SU-DHL-6 (cell line): Measurements from ENCODE around the gene CELF5.
"Not testable (repeated sequence)": the region's sequence is repeated elsewhere in the genome, so short reads cannot be mapped to it uniquely, and the experiment has no call there.

ENCODE experiments used
- H2AFZ ChIP-seq: fragments of 200-600 bp; sonication (generic); 2 replicates; pipeline ENCODE4 v1.6.1; 2014; ENCODE audit warnings: low read depth, mild to moderate bottlenecking, moderate library complexity, mixed read lengths, antibody characterized with exemption, low read length; ENCODE audit not compliant: severe bottlenecking
- H3F3A ChIP-seq: fragments of 200-600 bp; shearing (Covaris generic); 2 replicates; pipeline ENCODE4 v1.6.0; 2016; ENCODE audit warnings: antibody characterized with exemption, mild to moderate bottlenecking; ENCODE audit not compliant: insufficient read depth
- H3K27ac ChIP-seq: fragments of 200-600 bp; sonication (generic); 2 replicates; pipeline ENCODE4 v1.5.1; 2016; ENCODE audit warnings: low read depth, mild to moderate bottlenecking, low read length, moderate library complexity, mixed read lengths
- H3K27me3 ChIP-seq: fragments of 200-600 bp; sonication (generic), shearing (Covaris generic); 2 replicates; pipeline ENCODE4 v1.6.0; 2014; ENCODE audit warnings: mild to moderate bottlenecking, low read length
- H3K36me3 ChIP-seq: fragments of 200-600 bp; sonication (generic); 2 replicates; pipeline ENCODE4 v1.6.1; 2014; ENCODE audit warnings: mild to moderate bottlenecking, low read length, mixed read lengths
- H3K4me2 ChIP-seq: fragments of 300-600, 200-600 bp; shearing (Covaris generic), sonication (generic); 2 replicates; pipeline ENCODE4 v1.6.0; 2014; ENCODE audit warnings: low read length, low read depth, mild to moderate bottlenecking; ENCODE audit not compliant: poor library complexity, severe bottlenecking
- H3K4me3 ChIP-seq: fragments of 200-600 bp; sonication (generic); 2 replicates; pipeline ENCODE4 v1.5.1; 2014; ENCODE audit warnings: antibody characterized with exemption, low read length, mild to moderate bottlenecking, mixed read lengths; ENCODE audit not compliant: insufficient read depth, poor library complexity, severe bottlenecking
- H3K79me2 ChIP-seq: fragments of 200-600 bp; sonication (generic); 2 replicates; pipeline ENCODE4 v1.6.1; 2014; ENCODE audit warnings: mild to moderate bottlenecking, low read length, moderate library complexity; ENCODE audit not compliant: insufficient read depth
- H3K9ac ChIP-seq: fragments of 200-600 bp; sonication (generic); 2 replicates; pipeline ENCODE4 v1.7.0; 2014; ENCODE audit warnings: mild to moderate bottlenecking, low read length
- H3K9me2 ChIP-seq: fragments of 200-600 bp; sonication (generic); replicated peaks from 2 replicates; pipeline ENCODE4 v1.6.1; 2014; ENCODE audit warnings: low read length; ENCODE audit not compliant: insufficient read depth
- H3K9me3 ChIP-seq: fragments of 200-600 bp; sonication (generic); 2 replicates; pipeline ENCODE4 v1.6.1; 2014; ENCODE audit warnings: low read length, mixed read lengths; ENCODE audit not compliant: insufficient read depth
- H4K20me1 ChIP-seq: fragments of 200-600 bp; sonication (generic); 2 replicates; pipeline ENCODE4 v1.6.1; 2014; ENCODE audit warnings: low read depth, mild to moderate bottlenecking, antibody characterized with exemption, low read length, moderate library complexity, mixed read lengths
- EZH2phosphoT487 ChIP-seq: fragments of 200-600 bp; sonication (generic), shearing (Covaris generic); conservative IDR thresholded peaks from 2 replicates; pipeline ENCODE4 v1.6.1; 2018; ENCODE audit warnings: mild to moderate bottlenecking, antibody characterized with exemption, low read length, moderate library complexity, mixed read lengths
- TF ChIP-seq, protein P1 (sequence below): fragments of 200-600 bp; sonication (generic); IDR thresholded peaks from one replicate; pipeline ENCODE4 v1.5.1; 2017; ENCODE audit warnings: antibody characterized with exemption, mild to moderate bottlenecking, low read length, moderate library complexity; ENCODE audit not compliant: insufficient read depth, poor library complexity, severe bottlenecking

CELF5 gene

DNA sequence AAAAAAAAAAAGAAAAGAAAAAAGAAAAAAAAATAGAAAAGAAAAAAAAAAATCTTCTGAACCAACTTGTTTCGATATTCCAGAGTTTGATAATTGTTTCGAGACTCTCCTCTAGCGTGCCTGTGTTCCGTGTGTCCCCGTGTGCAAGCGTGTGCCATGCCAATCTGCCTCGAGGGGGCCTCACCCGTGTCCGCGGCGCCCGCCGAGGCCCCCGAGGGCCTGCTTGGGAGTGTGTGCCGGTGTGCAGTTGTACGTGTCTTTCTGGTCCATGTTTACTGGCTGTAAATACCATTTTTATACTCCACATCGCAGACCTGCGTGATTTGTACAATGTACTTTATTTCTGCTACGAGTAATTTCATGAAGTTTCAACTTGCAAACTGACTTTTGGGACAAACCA, 72.0 kb downstream of the CELF5 start:
- Histone ChIP-seq H3K27me3 (no peaks in the 10 kb centered on the region), H3F3A (no peaks in the 10 kb centered on the region), H3K4me2 (no peak overlapping the region), H4K20me1 (no peaks in the 10 kb centered on the region), H3K27ac (no peak overlapping the region), H2AFZ (no peak overlapping the region), H3K4me3 (no peak overlapping the region), H3K9me2 (no peaks in the 10 kb centered on the region), H3K9ac (no peak overlapping the region), H3K9me3 (no peaks in the 10 kb centered on the region), H3K79me2 (no peaks in the 10 kb centered on the region), H3K36me3 (no peaks in the 10 kb centered on the region)
- TF ChIP-seq EZH2phosphoT487 = no peak
- TF ChIP-seq, protein P1, sequence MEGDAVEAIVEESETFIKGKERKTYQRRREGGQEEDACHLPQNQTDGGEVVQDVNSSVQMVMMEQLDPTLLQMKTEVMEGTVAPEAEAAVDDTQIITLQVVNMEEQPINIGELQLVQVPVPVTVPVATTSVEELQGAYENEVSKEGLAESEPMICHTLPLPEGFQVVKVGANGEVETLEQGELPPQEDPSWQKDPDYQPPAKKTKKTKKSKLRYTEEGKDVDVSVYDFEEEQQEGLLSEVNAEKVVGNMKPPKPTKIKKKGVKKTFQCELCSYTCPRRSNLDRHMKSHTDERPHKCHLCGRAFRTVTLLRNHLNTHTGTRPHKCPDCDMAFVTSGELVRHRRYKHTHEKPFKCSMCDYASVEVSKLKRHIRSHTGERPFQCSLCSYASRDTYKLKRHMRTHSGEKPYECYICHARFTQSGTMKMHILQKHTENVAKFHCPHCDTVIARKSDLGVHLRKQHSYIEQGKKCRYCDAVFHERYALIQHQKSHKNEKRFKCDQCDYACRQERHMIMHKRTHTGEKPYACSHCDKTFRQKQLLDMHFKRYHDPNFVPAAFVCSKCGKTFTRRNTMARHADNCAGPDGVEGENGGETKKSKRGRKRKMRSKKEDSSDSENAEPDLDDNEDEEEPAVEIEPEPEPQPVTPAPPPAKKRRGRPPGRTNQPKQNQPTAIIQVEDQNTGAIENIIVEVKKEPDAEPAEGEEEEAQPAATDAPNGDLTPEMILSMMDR = no peak

DNA sequence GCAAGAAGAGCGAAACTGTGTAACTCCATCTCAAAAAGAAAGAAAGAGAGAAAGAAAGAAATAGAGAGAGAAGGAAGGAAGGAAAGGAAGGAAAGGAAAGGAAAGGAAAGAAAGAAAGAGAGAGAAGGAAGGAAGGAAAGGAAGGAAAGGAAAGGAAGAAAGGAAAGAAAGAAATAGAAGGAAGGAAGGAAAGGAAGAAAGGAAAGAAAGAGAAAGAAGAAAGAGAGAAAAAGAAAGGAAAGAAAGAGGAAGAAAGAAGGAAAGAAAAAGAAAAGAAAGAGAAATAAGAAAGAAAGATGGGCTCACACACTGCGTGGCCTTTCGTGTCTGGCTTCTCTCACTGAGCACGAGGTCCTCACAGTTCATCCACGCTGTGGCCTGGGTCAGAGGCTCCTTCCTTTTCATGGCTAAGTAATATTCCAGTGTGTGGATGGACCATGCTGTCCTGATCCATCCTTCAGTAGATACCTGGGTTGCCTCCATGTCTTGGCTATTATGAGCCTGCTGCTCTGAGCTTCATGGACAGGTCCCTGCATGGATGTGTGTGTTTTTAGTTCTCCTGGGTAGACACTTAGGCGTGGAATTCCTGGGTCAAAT, 74.5 kb downstream of the CELF5 start:
- H3K4me2 ChIP-seq = no peak overlapping the region
- no peaks in the 10 kb centered on the region for H3F3A ChIP-seq
- no peaks in the 10 kb centered on the region for H3K27me3 ChIP-seq
- no peaks in the 10 kb centered on the region for H3K36me3 ChIP-seq
- H3K9me3 ChIP-seq = no peaks in the 10 kb centered on the region
- no peaks in the 10 kb centered on the region for H4K20me1 ChIP-seq
- H3K4me3 ChIP-seq = no peak overlapping the region
- no peaks in the 10 kb centered on the region for H3K79me2 ChIP-seq
- H2AFZ ChIP-seq = no peak overlapping the region
- no peaks in the 10 kb centered on the region for H3K9me2 ChIP-seq
- no peak overlapping the region for H3K9ac ChIP-seq
- TF ChIP-seq EZH2phosphoT487 = no peak
- TF ChIP-seq, protein P1 = no peak
- H3K27ac ChIP-seq = no peak overlapping the region

DNA sequence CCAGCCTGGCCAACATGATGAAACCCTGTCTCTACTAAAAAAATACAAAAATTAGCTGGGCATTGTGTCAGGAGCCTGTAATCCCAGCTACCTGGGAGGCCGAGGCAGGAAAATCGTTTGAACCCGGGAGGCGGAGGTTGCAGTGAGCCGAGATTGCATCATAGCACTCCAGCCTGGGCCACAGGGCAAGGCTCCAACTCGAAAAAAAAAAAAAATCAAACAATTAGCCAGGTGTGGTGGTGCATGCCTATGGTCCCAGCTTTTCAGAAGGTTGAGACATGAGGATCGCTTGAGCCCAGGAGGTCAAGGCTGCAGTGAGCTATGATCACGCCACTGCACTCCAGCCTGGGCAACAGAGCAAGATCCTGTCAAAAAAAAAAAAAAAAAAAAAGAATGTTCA, 76.1 kb downstream of the CELF5 start:
- not testable (repeated sequence) for H3K27ac ChIP-seq, H3K27me3 ChIP-seq, H3K4me2 ChIP-seq

DNA sequence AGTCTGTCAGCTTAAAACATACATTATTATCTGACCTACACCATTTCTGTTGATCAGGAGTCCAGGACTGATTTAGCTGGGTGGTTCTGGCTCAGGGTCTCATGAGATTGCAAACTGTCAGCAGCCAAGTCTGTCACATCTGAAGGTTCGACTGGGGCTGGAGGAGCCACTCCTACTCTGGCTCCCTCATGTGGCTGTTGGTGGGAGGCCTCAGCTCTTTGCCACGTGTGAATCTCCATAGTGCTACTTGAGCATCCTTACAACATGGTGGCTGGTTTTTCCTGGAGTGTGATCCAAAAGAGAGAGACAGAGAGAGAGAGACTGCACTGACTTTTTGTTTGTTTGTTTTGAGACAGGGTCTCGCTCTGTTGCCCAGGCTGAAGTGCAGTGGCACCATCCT, 78.3 kb downstream of the CELF5 start:
- Histone ChIP-seq H2AFZ (no peak overlapping the region), H4K20me1 (no peaks in the 10 kb centered on the region), H3K36me3 (no peaks in the 10 kb centered on the region), H3K27ac (no peak overlapping the region), H3K27me3 (no peaks in the 10 kb centered on the region), H3K9me3 (no peaks in the 10 kb centered on the region), H3K9ac (no peak overlapping the region), H3F3A (no peaks in the 10 kb centered on the region), H3K4me3 (no peak overlapping the region), H3K79me2 (no peaks in the 10 kb centered on the region), H3K4me2 (no peak overlapping the region), H3K9me2 (no peaks in the 10 kb centered on the region)
- TF ChIP-seq EZH2phosphoT487 = no peak
- TF ChIP-seq, protein P1 = no peak

More for the DNA sequence above, 76.1 kb downstream of the CELF5 start:
- not testable (repeated sequence) for H3K36me3 ChIP-seq, H3F3A ChIP-seq, H2AFZ ChIP-seq, H3K9me3 ChIP-seq, H3K79me2 ChIP-seq, H3K9me2 ChIP-seq, H4K20me1 ChIP-seq, H3K9ac ChIP-seq, H3K4me3 ChIP-seq
